ENCODE measurements around the gene HOXA13.

Gene HOXA13

GRCh38 chr7:27237735-27238334, 37.9 kb upstream of the HOXA13 start:
- no peak for DNase-seq (ENCODE audit: extremely low read depth in 1 of 2, low read depth in 1 of 2)

- DNase-seq (ENCODE audit: extremely low read depth in 1 of 2, low read depth in 1 of 2) = no peak
These were observed 35.8 kb upstream of the HOXA13 start for GRCh38 chr7:27235387-27236311.

GRCh38 chr7:27229448-27229847, 29.6 kb upstream of the HOXA13 start:
- DNase-seq (ENCODE audit: extremely low read depth in 1 of 2, low read depth in 1 of 2) = no peak

- DNase-seq (ENCODE audit: extremely low read depth in 1 of 2, low read depth in 1 of 2) = no peak
These were observed 25.4 kb upstream of the HOXA13 start for GRCh38 chr7:27224983-27225934.

GRCh38 chr7:27223941-27224575, 24.2 kb upstream of the HOXA13 start:
- DNase-seq (ENCODE audit: extremely low read depth in 1 of 2, low read depth in 1 of 2) = no peak

- no peak for DNase-seq (ENCODE audit: extremely low read depth in 1 of 2, low read depth in 1 of 2)
These were observed 21.4 kb upstream of the HOXA13 start for GRCh38 chr7:27221201-27221797.

GRCh38 chr7:27220440-27220955, 20.6 kb upstream of the HOXA13 start:
- no peak for DNase-seq (ENCODE audit: extremely low read depth in 1 of 2, low read depth in 1 of 2)

GRCh38 chr7:27219821-27220220, 19.9 kb upstream of the HOXA13 start:
- no peak for DNase-seq (ENCODE audit: extremely low read depth in 1 of 2, low read depth in 1 of 2)

- DNase-seq (ENCODE audit: extremely low read depth in 1 of 2, low read depth in 1 of 2) = no peak
These were observed 18.1 kb upstream of the HOXA13 start for GRCh38 chr7:27217951-27218350.

GRCh38 chr7:27215356-27215755, 15.5 kb upstream of the HOXA13 start:
- no peak for DNase-seq (ENCODE audit: extremely low read depth in 1 of 2, low read depth in 1 of 2)

- no peak for DNase-seq (ENCODE audit: extremely low read depth in 1 of 2, low read depth in 1 of 2)
These were observed 14.5 kb upstream of the HOXA13 start for GRCh38 chr7:27214239-27214950.

- DNase-seq (ENCODE audit: extremely low read depth in 1 of 2, low read depth in 1 of 2) = no peak
These were observed 13.7 kb upstream of the HOXA13 start for GRCh38 chr7:27213433-27214238.

- DNase-seq (ENCODE audit: extremely low read depth in 1 of 2, low read depth in 1 of 2) = no peak
These were observed 12.9 kb upstream of the HOXA13 start for GRCh38 chr7:27212497-27213432.

- no peak for DNase-seq (ENCODE audit: extremely low read depth in 1 of 2, low read depth in 1 of 2)
These were observed 11.9 kb upstream of the HOXA13 start for GRCh38 chr7:27211764-27212204.

- DNase-seq (ENCODE audit: extremely low read depth in 1 of 2, low read depth in 1 of 2) = no peak
These were observed 11.2 kb upstream of the HOXA13 start for GRCh38 chr7:27211084-27211446.

GRCh38 chr7:27210441-27211083, 10.7 kb upstream of the HOXA13 start:
- DNase-seq (ENCODE audit: extremely low read depth in 1 of 2, low read depth in 1 of 2) = no peak

GRCh38 chr7:27209933-27210440, 10.1 kb upstream of the HOXA13 start:
- no peak for DNase-seq (ENCODE audit: extremely low read depth in 1 of 2, low read depth in 1 of 2)

Measured in activated CD8-positive, alpha-beta memory T cell treated with anti-CD3 and anti-CD28 coated beads for 1 hour (primary cell).